WTC11 (cell line): Measurements from ENCODE around the gene GPRC5A.

Experiments used
- CREB1 ChIP-seq: sonication (generic); formaldehyde crosslinking; IDR thresholded peaks from 2 replicates; pipeline ENCODE4 v1.8.0; 2023; ENCODE audit warnings: mild to moderate bottlenecking, missing genetic modification reagents
- CTCF ChIP-seq: fragments of 200-600 bp; IDR thresholded peaks from 2 replicates; pipeline ENCODE4 v1.8.0; 2022; ENCODE audit warnings: antibody characterized with exemption
- FOXK1 ChIP-seq: sonication (generic); formaldehyde crosslinking; IDR thresholded peaks from 2 replicates; pipeline ENCODE4 v1.8.0; 2022; ENCODE audit warnings: mild to moderate bottlenecking, moderate library complexity, missing genetic modification reagents
- GABPB1 ChIP-seq: sonication (generic); formaldehyde crosslinking; IDR thresholded peaks from 2 replicates; pipeline ENCODE4 v1.8.1; 2023; ENCODE audit warnings: mild to moderate bottlenecking, missing genetic modification reagents
- IRF2 ChIP-seq: sonication (generic); formaldehyde crosslinking; IDR thresholded peaks from 2 replicates; pipeline ENCODE4 v1.8.0; 2022; ENCODE audit warnings: low read depth, missing genetic modification reagents, borderline replicate concordance
- NR1H2 ChIP-seq: sonication (generic); formaldehyde crosslinking; IDR thresholded peaks from 2 replicates; pipeline ENCODE4 v1.9.0; 2021; ENCODE audit warnings: mild to moderate bottlenecking, moderate library complexity, missing genetic modification reagents
- RORB ChIP-seq: fragments of 250-450 bp; sonication (Bioruptor Pico); IDR thresholded peaks from 2 replicates; pipeline ENCODE4 v1.9.0; 2021; ENCODE audit warnings: mild to moderate bottlenecking
- SMAD3 ChIP-seq: sonication (generic); formaldehyde crosslinking; IDR thresholded peaks from 2 replicates; pipeline ENCODE4 v1.8.0; 2022; ENCODE audit warnings: missing genetic modification reagents, mild to moderate bottlenecking, borderline replicate concordance
- SP1 ChIP-seq: sonication (generic); formaldehyde crosslinking; conservative IDR thresholded peaks from 2 replicates; pipeline ENCODE4 v1.8.1; 2022; ENCODE audit warnings: missing genetic modification reagents
- ZNF138 ChIP-seq: sonication (generic); formaldehyde crosslinking; conservative IDR thresholded peaks from 2 replicates; pipeline ENCODE4 v1.8.1; 2022; ENCODE audit warnings: mild to moderate bottlenecking, moderate library complexity, missing genetic modification reagents
- ZNF232 ChIP-seq: sonication (generic); formaldehyde crosslinking; IDR thresholded peaks from 2 replicates; pipeline ENCODE4 v1.8.0; 2022; ENCODE audit warnings: mild to moderate bottlenecking, missing genetic modification reagents
- ZNF423 ChIP-seq: fragments of 250-450 bp; sonication (Bioruptor Pico); IDR thresholded peaks from 2 replicates; pipeline ENCODE4 v2.1.2; 2022; ENCODE audit warnings: mild to moderate bottlenecking, moderate library complexity

GRCh38 chr12:12899530-12900380 is 8.4 kb downstream of the GPRC5A start:
- TF ChIP-seq CTCF, result no peak
- no peak for TF ChIP-seq GABPB1 (CRISPR knock-in tag)
- no peak for TF ChIP-seq FOXK1 (CRISPR knock-in tag)
- no peak for TF ChIP-seq CREB1 (CRISPR knock-in tag)
- TF ChIP-seq ZNF423 (CRISPR knock-in tag), result no peak
- no peak for TF ChIP-seq SMAD3
- TF ChIP-seq ZNF232 (CRISPR knock-in tag), result no peak
- no peak for TF ChIP-seq NR1H2 (CRISPR knock-in tag)
- TF ChIP-seq RORB (CRISPR knock-in tag), result no peak
- no peak for TF ChIP-seq IRF2 (CRISPR knock-in tag)
- no peak for TF ChIP-seq ZNF138 (CRISPR knock-in tag)
- TF ChIP-seq SP1, result no peak
